GM23338 (cell line): ENCODE data around the gene MYO3B.

Experiments used
- CREB1 ChIP-seq: fragments of 250-450 bp; sonication (Bioruptor Pico); IDR thresholded peaks from 2 replicates; pipeline ENCODE4 v1.5.0; 2020; ENCODE audit warnings: low read depth, mild to moderate bottlenecking, moderate library complexity
- EZH2 ChIP-seq: fragments of 200-600 bp; sonication (generic); IDR thresholded peaks from one replicate; pipeline ENCODE4 v1.8.0; 2017; ENCODE audit warnings: antibody characterized with exemption, mild to moderate bottlenecking, low read depth; ENCODE audit not compliant: unreplicated experiment
- EZH2phosphoT487 ChIP-seq: fragments of 200-600 bp; sonication (generic); IDR thresholded peaks from one replicate; pipeline ENCODE4 v1.8.1; 2018; ENCODE audit warnings: antibody characterized with exemption; ENCODE audit not compliant: unreplicated experiment
- NANOG ChIP-seq: IDR thresholded peaks from 2 replicates; pipeline ENCODE4 v1.6.1; 2016; ENCODE audit warnings: antibody characterized with exemption, borderline replicate concordance
- POLR2AphosphoS5 ChIP-seq: IDR thresholded peaks from 2 replicates; pipeline ENCODE4 v1.6.1; 2016; ENCODE audit warnings: antibody characterized with exemption, low read depth
- TF ChIP-seq, protein P1 (sequence below), 2 experiments: fragments of 200-600 bp in 1 of 2; sonication (generic) in 1 of 2; conservative IDR thresholded peaks; 2 replicates each; pipeline versions ENCODE4 v1.5.1 to v1.6.1; 2016 to 2017; ENCODE audit warnings: antibody characterized with exemption in 2 of 2, low read depth in 2 of 2, mild to moderate bottlenecking in 2 of 2, moderate library complexity in 1 of 2
- TF ChIP-seq, protein P2 (sequence below): IDR thresholded peaks from one replicate; pipeline ENCODE4 v1.6.1; 2018; ENCODE audit warnings: antibody characterized with exemption; ENCODE audit not compliant: unreplicated experiment
- TF ChIP-seq, protein P3 (sequence below): fragments of 250-450 bp; sonication (Bioruptor Pico); IDR thresholded peaks from 2 replicates; pipeline ENCODE4 v1.5.0; 2020; ENCODE audit warnings: mild to moderate bottlenecking, moderate library complexity

DNA sequence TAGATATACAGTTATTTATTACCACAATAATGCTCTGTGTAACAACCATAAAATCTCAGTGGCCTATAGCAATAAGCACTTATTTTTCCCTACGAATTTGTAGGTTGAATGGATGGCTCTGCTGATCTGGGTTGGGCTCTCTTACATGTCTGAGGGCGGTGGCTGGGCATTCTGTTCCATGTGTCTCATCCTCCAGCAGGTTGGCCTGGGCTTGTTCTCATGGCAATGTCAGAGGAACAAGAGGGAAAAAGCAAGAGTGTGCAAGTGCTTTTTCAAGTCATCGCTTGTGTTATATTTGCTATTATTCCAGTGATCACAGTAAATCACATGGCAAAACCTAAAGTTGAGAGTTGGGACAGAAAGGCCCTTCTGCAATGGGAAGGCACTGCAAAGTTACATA, 30.4 kb upstream of the MYO3B start:
- TF ChIP-seq, protein P1, sequence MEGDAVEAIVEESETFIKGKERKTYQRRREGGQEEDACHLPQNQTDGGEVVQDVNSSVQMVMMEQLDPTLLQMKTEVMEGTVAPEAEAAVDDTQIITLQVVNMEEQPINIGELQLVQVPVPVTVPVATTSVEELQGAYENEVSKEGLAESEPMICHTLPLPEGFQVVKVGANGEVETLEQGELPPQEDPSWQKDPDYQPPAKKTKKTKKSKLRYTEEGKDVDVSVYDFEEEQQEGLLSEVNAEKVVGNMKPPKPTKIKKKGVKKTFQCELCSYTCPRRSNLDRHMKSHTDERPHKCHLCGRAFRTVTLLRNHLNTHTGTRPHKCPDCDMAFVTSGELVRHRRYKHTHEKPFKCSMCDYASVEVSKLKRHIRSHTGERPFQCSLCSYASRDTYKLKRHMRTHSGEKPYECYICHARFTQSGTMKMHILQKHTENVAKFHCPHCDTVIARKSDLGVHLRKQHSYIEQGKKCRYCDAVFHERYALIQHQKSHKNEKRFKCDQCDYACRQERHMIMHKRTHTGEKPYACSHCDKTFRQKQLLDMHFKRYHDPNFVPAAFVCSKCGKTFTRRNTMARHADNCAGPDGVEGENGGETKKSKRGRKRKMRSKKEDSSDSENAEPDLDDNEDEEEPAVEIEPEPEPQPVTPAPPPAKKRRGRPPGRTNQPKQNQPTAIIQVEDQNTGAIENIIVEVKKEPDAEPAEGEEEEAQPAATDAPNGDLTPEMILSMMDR (conservative IDR thresholded peaks at IDR 0.05; ENCODE audit: low read depth in 2 of 2) = no peak
- TF ChIP-seq CREB1 (no peak), POLR2AphosphoS5 (no peak), EZH2phosphoT487 (no peak), EZH2 (no peak), NANOG (no peak)
- TF ChIP-seq, protein P2, sequence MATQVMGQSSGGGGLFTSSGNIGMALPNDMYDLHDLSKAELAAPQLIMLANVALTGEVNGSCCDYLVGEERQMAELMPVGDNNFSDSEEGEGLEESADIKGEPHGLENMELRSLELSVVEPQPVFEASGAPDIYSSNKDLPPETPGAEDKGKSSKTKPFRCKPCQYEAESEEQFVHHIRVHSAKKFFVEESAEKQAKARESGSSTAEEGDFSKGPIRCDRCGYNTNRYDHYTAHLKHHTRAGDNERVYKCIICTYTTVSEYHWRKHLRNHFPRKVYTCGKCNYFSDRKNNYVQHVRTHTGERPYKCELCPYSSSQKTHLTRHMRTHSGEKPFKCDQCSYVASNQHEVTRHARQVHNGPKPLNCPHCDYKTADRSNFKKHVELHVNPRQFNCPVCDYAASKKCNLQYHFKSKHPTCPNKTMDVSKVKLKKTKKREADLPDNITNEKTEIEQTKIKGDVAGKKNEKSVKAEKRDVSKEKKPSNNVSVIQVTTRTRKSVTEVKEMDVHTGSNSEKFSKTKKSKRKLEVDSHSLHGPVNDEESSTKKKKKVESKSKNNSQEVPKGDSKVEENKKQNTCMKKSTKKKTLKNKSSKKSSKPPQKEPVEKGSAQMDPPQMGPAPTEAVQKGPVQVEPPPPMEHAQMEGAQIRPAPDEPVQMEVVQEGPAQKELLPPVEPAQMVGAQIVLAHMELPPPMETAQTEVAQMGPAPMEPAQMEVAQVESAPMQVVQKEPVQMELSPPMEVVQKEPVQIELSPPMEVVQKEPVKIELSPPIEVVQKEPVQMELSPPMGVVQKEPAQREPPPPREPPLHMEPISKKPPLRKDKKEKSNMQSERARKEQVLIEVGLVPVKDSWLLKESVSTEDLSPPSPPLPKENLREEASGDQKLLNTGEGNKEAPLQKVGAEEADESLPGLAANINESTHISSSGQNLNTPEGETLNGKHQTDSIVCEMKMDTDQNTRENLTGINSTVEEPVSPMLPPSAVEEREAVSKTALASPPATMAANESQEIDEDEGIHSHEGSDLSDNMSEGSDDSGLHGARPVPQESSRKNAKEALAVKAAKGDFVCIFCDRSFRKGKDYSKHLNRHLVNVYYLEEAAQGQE = no peak
- TF ChIP-seq, protein P3, sequence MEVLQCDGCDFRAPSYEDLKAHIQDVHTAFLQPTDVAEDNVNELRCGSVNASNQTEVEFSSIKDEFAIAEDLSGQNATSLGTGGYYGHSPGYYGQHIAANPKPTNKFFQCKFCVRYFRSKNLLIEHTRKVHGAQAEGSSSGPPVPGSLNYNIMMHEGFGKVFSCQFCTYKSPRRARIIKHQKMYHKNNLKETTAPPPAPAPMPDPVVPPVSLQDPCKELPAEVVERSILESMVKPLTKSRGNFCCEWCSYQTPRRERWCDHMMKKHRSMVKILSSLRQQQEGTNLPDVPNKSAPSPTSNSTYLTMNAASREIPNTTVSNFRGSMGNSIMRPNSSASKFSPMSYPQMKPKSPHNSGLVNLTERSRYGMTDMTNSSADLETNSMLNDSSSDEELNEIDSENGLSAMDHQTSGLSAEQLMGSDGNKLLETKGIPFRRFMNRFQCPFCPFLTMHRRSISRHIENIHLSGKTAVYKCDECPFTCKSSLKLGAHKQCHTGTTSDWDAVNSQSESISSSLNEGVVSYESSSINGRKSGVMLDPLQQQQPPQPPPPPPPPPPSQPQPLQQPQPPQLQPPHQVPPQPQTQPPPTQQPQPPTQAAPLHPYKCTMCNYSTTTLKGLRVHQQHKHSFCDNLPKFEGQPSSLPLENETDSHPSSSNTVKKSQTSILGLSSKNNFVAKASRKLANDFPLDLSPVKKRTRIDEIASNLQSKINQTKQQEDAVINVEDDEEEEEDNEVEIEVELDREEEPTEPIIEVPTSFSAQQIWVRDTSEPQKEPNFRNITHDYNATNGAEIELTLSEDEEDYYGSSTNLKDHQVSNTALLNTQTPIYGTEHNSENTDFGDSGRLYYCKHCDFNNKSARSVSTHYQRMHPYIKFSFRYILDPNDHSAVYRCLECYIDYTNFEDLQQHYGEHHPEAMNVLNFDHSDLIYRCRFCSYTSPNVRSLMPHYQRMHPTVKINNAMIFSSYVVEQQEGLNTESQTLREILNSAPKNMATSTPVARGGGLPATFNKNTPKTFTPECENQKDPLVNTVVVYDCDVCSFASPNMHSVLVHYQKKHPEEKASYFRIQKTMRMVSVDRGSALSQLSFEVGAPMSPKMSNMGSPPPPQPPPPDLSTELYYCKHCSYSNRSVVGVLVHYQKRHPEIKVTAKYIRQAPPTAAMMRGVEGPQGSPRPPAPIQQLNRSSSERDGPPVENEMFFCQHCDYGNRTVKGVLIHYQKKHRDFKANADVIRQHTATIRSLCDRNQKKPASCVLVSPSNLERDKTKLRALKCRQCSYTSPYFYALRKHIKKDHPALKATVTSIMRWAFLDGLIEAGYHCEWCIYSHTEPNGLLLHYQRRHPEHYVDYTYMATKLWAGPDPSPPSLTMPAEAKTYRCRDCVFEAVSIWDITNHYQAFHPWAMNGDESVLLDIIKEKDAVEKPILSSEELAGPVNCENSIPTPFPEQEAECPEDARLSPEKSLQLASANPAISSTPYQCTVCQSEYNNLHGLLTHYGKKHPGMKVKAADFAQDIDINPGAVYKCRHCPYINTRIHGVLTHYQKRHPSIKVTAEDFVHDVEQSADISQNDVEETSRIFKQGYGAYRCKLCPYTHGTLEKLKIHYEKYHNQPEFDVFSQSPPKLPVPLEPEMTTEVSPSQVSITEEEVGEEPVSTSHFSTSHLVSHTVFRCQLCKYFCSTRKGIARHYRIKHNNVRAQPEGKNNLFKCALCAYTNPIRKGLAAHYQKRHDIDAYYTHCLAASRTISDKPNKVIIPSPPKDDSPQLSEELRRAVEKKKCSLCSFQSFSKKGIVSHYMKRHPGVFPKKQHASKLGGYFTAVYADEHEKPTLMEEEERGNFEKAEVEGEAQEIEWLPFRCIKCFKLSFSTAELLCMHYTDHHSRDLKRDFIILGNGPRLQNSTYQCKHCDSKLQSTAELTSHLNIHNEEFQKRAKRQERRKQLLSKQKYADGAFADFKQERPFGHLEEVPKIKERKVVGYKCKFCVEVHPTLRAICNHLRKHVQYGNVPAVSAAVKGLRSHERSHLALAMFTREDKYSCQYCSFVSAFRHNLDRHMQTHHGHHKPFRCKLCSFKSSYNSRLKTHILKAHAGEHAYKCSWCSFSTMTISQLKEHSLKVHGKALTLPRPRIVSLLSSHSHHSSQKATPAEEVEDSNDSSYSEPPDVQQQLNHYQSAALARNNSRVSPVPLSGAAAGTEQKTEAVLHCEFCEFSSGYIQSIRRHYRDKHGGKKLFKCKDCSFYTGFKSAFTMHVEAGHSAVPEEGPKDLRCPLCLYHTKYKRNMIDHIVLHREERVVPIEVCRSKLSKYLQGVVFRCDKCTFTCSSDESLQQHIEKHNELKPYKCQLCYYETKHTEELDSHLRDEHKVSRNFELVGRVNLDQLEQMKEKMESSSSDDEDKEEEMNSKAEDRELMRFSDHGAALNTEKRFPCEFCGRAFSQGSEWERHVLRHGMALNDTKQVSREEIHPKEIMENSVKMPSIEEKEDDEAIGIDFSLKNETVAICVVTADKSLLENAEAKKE (CRISPR knock-in tag) = no peak
